OCI-LY7 (cell line): Measurements from ENCODE around the gene RAD51B.

Experiments
- EZH2phosphoT487 ChIP-seq: fragments of 200-600 bp; sonication (generic); IDR thresholded peaks from 2 replicates; pipeline ENCODE4 v1.6.1; 2018; ENCODE audit warnings: low read depth, borderline replicate concordance, mild to moderate bottlenecking, mixed run types, antibody characterized with exemption, low read length, moderate library complexity, mixed read lengths
- TF ChIP-seq, protein P1 (sequence below): fragments of 200-600 bp; sonication (generic); conservative IDR thresholded peaks from 2 replicates; pipeline ENCODE4 v1.5.1; 2014; ENCODE audit warnings: mild to moderate bottlenecking, antibody characterized with exemption, low read length, moderate library complexity, mixed read lengths

DNA sequence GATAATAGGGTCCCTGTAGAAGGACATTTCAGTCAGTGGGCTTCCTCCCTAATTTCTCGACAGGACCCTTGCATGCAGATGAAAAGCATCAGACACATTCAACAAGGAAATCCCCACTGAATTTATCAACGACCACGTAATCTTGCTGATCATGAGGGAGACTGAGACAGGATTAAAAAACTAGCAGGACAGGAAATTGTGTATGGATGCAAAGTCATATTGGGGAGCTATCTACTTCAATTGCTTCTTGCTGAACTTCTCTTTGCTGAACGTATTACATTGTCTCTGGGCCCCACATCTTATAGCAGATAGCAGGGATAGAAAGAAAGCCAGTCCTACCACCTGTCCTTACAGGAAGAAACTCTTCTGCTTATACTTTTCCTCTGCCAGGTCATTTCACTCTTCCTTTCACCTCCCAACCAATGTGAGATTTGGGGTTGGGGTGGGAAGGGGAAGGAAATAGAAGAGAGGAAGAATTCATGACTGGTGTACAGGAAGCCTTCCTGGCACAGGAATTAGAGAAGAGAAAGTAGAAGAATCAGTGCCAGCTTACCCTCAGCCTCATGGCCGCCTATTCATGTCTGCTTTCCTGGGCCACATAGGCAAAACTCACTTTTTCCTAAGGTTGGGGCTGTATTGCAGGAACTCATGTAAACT is 640.0 kb downstream of the RAD51B start:
- TF ChIP-seq, protein P1, sequence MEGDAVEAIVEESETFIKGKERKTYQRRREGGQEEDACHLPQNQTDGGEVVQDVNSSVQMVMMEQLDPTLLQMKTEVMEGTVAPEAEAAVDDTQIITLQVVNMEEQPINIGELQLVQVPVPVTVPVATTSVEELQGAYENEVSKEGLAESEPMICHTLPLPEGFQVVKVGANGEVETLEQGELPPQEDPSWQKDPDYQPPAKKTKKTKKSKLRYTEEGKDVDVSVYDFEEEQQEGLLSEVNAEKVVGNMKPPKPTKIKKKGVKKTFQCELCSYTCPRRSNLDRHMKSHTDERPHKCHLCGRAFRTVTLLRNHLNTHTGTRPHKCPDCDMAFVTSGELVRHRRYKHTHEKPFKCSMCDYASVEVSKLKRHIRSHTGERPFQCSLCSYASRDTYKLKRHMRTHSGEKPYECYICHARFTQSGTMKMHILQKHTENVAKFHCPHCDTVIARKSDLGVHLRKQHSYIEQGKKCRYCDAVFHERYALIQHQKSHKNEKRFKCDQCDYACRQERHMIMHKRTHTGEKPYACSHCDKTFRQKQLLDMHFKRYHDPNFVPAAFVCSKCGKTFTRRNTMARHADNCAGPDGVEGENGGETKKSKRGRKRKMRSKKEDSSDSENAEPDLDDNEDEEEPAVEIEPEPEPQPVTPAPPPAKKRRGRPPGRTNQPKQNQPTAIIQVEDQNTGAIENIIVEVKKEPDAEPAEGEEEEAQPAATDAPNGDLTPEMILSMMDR: no peak
- no peak for TF ChIP-seq EZH2phosphoT487
